M059J (cell line): ENCODE results near the gene ERG28. TPM values are rescaled to one million over a fixed set of nuclear protein-coding genes. Genes with fewer than 3 reads are reported as not detected.
"Not testable (repeated sequence)": the region's sequence is repeated elsewhere in the genome, so short reads cannot be mapped to it uniquely, and the experiment has no call there.

Source experiments
- DNase-seq: peaks from one replicate; pipeline ENCODE4 v3.0.0-alpha.2; 2012; ENCODE audit warnings: low read depth
- total RNA-seq: library from RNA; depleted of rRNA; stranded (reverse); fragments of >200 nt; shearing (Covaris generic); gene quantifications from 2 replicates; pipeline ENCODE4 v1.2.3, GENCODE V29; 2014; rRNA removed

The ERG28 gene
- total RNA-seq, result 22.7 and 37.5 TPM in 2 replicates

- peak; percentile 99 for DNase-seq
These were observed at the start of gene ERG28, which contains the start of gene TTLL5 for GRCh38 chr14:75660630-75661498. ERG28 (minus strand) TSS chr14:75660876; CDS start chr14:75657502, 3,374 bp downstream. TTLL5 (plus strand) TSS chr14:75661246; CDS start chr14:75663150, 1,904 bp downstream.

GRCh38 chr14:75709207-75709812 is 48.6 kb upstream of the ERG28 start:
- DNase-seq, result peak; percentile 73

- no peak for DNase-seq
These were observed 44.3 kb upstream of the ERG28 start for GRCh38 chr14:75705014-75705413.

GRCh38 chr14:75703467-75703866 is 42.8 kb upstream of the ERG28 start:
- no peak for DNase-seq

- no peak for DNase-seq
These were observed 42.1 kb upstream of the ERG28 start for GRCh38 chr14:75702616-75703261.

GRCh38 chr14:75702122-75702521 is 41.4 kb upstream of the ERG28 start:
- DNase-seq, result no peak

GRCh38 chr14:75700295-75700694 is 39.6 kb upstream of the ERG28 start:
- no peak for DNase-seq

GRCh38 chr14:75699331-75699730 is 38.7 kb upstream of the ERG28 start:
- no peak for DNase-seq

GRCh38 chr14:75697918-75698317 is 37.2 kb upstream of the ERG28 start:
- DNase-seq, result no peak

GRCh38 chr14:75697386-75697785 is 36.7 kb upstream of the ERG28 start:
- DNase-seq, result no peak

- not testable (repeated sequence) for DNase-seq
These were observed 34.3 kb upstream of the ERG28 start for GRCh38 chr14:75695025-75695424.

GRCh38 chr14:75690010-75690409 is 29.3 kb upstream of the ERG28 start:
- no peak for DNase-seq

- no peak for DNase-seq
These were observed 28.3 kb upstream of the ERG28 start for GRCh38 chr14:75689012-75689411.

- no peak for DNase-seq
These were observed 25.2 kb upstream of the ERG28 start for GRCh38 chr14:75685910-75686309.

GRCh38 chr14:75675265-75675960 is 14.7 kb upstream of the ERG28 start:
- DNase-seq, result no peak

- no peak for DNase-seq
These were observed 12.8 kb upstream of the ERG28 start for GRCh38 chr14:75673345-75674035.

- no peak for DNase-seq
These were observed 12.0 kb upstream of the ERG28 start for GRCh38 chr14:75672605-75673192.

GRCh38 chr14:75667099-75667765 is 6.6 kb upstream of the ERG28 start:
- DNase-seq, result peak; percentile 5

- DNase-seq, result peak; percentile 7
These were observed 2.3 kb upstream of the ERG28 start for GRCh38 chr14:75662966-75663365.

- no peak for DNase-seq
These were observed 781 bp upstream of the ERG28 start for GRCh38 chr14:75661499-75661814.
